Measurements from ENCODE around the gene MLIP.

- TF ChIP-seq SP1 (IDR thresholded peaks at IDR 0.05; ENCODE audit: low read depth) (no peak), SIN3A (IDR thresholded peaks at IDR 0.05; ENCODE audit: low read depth) (no peak), POLR2AphosphoS5 (IDR thresholded peaks at IDR 0.05; ENCODE audit: low read depth, low read length) (no peak), CTCF (IDR thresholded peaks at IDR 0.05 in 2 of 3, conservative IDR thresholded peaks at IDR 0.05 in 1 of 3; ENCODE audit: borderline replicate concordance in 1 of 3, insufficient read depth in 1 of 3, low read depth in 2 of 3, low read length in 2 of 3) (no peak), RAD21 (IDR thresholded peaks at IDR 0.05; ENCODE audit: low read depth) (no peak), ZNF274 (IDR thresholded peaks at IDR 0.05; ENCODE audit: low read depth, low read length) (no peak), POLR2A (IDR thresholded peaks at IDR 0.05; ENCODE audit: borderline replicate concordance, extremely low read depth, insufficient read depth, insufficient read length) (no peak), ZBTB33 (IDR thresholded peaks at IDR 0.05; ENCODE audit: extremely low read depth, insufficient replicate concordance, low read length) (no peak), JUND (IDR thresholded peaks at IDR 0.05) (no peak), REST (IDR thresholded peaks at IDR 0.05; ENCODE audit: low read depth) (no peak), CEBPB (IDR thresholded peaks at IDR 0.05; ENCODE audit: low read depth) (no peak), EZH2 (IDR thresholded peaks at IDR 0.05) (no peak), MAX (IDR thresholded peaks at IDR 0.05) (no peak)
Observed at GRCh38 chr6:54086439-54086838, 24.8 kb upstream of the MLIP start.

All from HCT116 (cell line).